ENCODE results near the gene KCNS1.
"Not testable (repeated sequence)": the region's sequence is repeated elsewhere in the genome, so short reads cannot be mapped to it uniquely, and the experiment has no call there.

Gene KCNS1

DNA sequence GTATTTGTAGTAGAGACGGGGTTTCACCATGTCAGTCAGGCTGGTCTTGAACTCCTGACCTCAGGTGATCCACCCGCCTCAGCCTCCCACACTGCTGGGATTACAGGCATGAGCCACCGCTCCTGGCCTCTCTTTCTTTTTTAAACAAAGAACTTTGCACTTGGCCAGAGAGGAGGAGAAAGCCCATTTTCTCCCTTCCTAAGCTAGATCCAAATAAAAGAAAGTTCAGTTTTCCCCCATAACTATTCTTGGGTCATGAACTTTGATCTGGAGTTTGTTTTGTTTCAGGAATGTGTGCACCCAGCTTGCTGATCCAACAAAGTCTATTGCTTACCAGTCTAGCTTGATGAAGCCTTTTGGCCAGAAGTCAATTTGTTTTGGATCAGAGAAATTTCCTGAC lies 23.4 kb downstream of the KCNS1 start:
- Histone ChIP-seq H3K9me3 (ENCODE audit: control insufficient read depth, low read length) (peaks cover 11% of the 10 kb centered on the region), H3K27ac (ENCODE audit: low read depth, low read length, severe bottlenecking) (no peak overlapping the region), H3K4me1 (ENCODE audit: control insufficient read depth, insufficient read depth, low read length, poor library complexity, severe bottlenecking) (no peaks in the 10 kb centered on the region), H3K4me3 (ENCODE audit: extremely low read depth, insufficient read depth, low read length, poor library complexity, severe bottlenecking) (no peak overlapping the region), H3K36me3 (ENCODE audit: control insufficient read depth, insufficient read depth, low read length) (peaks cover 92% of the 10 kb centered on the region)
- 98 to 100% methylated on average over 1 to 3 of the region's 3 CpGs for WGBS, 2 experiments (ENCODE audit: insufficient coverage in 2 of 2)

DNA sequence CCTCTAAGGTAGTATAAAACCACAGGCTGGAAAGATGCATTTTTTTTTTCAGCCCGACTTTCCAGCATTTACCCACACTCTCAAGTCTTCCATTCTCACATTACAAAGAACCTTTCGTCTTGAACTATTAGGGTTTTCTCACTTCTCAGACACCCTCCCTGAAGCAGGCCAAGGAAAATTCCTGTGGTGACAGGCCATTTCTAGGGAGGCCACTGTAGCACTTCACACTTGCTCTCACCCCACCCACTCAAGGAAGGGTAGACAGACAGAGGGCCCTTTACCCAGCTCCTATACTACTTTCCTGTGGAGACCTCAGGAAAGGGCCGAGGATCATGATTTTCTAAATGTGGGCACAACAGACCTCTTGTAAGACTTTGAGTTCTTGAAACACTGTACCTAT lies 27.7 kb downstream of the KCNS1 start:
- Histone ChIP-seq H3K27ac (ENCODE audit: low read depth, low read length, severe bottlenecking) (no peak overlapping the region), H3K9me3 (ENCODE audit: control insufficient read depth, low read length) (peaks cover 7% of the 10 kb centered on the region), H3K4me3 (ENCODE audit: extremely low read depth, insufficient read depth, low read length, poor library complexity, severe bottlenecking) (no peak overlapping the region), H3K36me3 (ENCODE audit: control insufficient read depth, insufficient read depth, low read length) (peaks cover 59% of the 10 kb centered on the region), H3K4me1 (ENCODE audit: control insufficient read depth, insufficient read depth, low read length, poor library complexity, severe bottlenecking) (peaks cover 12% of the 10 kb centered on the region)
- 76 to 100% methylated on average over 2 to 3 of the region's 3 CpGs for WGBS, 2 experiments (ENCODE audit: insufficient coverage in 2 of 2)

DNA sequence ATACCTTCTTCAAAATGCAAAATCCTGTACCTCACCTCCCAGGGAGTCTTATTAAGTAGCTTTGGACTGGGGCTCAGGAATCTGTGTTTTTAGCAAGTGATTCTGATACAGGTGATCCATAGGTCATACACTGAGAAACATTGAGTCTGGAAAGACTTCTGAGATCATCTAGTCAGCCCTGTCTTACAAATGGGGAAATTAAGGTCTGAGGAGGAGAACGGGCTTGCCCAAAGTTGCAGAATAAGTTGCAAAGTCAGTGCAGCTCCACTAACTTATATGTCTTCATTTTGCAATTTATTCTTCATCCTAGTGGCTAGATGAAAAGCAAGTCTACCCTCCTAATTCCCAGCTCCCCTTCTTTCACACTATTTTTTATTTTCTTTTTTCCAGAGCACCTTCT lies 28.9 kb downstream of the KCNS1 start:
- H3K9me3 ChIP-seq (ENCODE audit: control insufficient read depth, low read length): peaks cover 7% of the 10 kb centered on the region
- WGBS, 2 experiments (ENCODE audit: insufficient coverage in 2 of 2): 83% methylated on average over 1 of the region's 1 CpG; no CpG with 5 or more reads in 1 of the 2 experiments
- no peak overlapping the region for H3K4me3 ChIP-seq (ENCODE audit: extremely low read depth, insufficient read depth, low read length, poor library complexity, severe bottlenecking)
- peaks cover 60% of the 10 kb centered on the region for H3K36me3 ChIP-seq (ENCODE audit: control insufficient read depth, insufficient read depth, low read length)
- H3K4me1 ChIP-seq (ENCODE audit: control insufficient read depth, insufficient read depth, low read length, poor library complexity, severe bottlenecking): peaks cover 22% of the 10 kb centered on the region
- H3K27ac ChIP-seq (ENCODE audit: low read depth, low read length, severe bottlenecking): no peak overlapping the region

DNA sequence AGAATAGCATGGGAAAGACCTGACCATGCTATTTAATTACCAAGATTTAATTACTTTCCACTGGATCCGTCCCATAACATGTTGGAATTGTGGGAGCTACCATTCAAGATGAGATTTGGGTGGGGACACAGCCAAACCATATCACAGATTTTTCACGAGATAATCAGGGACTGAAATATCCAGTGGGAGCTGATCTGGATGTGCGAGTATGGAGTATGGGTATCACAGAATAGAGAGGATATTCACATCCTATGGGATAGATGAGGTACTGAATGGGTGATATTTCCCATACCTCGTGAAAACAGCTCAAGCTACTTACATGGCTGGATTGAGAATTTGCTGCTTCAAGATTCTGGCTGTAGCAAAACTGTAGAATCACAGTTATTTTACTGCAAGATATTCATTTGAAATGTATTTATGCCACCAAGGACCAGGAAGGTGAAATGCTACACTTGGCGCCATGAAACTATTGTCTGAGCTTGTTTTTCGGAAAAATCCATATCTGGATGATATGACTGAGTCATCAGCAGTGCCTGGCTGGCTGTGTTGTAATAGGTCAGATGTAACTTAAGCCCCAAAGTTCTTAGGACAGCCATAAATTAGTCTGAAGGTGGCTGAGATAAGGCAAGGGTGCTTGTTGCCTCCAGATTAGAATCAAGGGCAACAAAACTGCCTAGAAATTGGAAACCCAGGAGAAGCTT lies 29.8 kb downstream of the KCNS1 start:
- 92 to 94% methylated on average over 4 of the region's 6 CpGs for WGBS, 2 experiments (ENCODE audit: insufficient coverage in 2 of 2)
- peaks cover 7% of the 10 kb centered on the region for H3K9me3 ChIP-seq (ENCODE audit: control insufficient read depth, low read length)
- peaks cover 22% of the 10 kb centered on the region for H3K4me1 ChIP-seq (ENCODE audit: control insufficient read depth, insufficient read depth, low read length, poor library complexity, severe bottlenecking)
- peaks cover 59% of the 10 kb centered on the region for H3K36me3 ChIP-seq (ENCODE audit: control insufficient read depth, insufficient read depth, low read length)
- H3K27ac ChIP-seq (ENCODE audit: low read depth, low read length, severe bottlenecking): no peak overlapping the region
- H3K4me3 ChIP-seq (ENCODE audit: extremely low read depth, insufficient read depth, low read length, poor library complexity, severe bottlenecking): no peak overlapping the region

DNA sequence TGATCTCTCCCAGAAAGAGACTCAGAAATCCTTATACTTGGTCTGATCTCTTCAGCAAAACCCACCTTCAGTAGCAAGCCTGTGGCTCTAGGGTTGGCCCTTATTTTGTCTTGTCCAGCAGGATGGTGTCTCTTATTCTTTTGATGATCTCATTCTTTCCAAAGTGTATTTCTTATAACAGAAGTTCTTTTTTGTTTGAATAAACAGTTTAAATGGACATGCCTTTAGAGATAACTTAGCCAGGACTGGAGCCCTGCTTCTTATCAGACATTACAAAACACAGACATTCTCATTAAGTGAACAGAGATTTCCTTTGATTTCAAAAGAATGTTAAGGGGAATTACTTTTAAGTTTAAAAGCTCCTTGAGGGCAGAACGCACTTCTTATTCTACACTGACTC lies 31.7 kb downstream of the KCNS1 start:
- H3K4me1 ChIP-seq (ENCODE audit: control insufficient read depth, insufficient read depth, low read length, poor library complexity, severe bottlenecking): peaks cover 22% of the 10 kb centered on the region
- peaks cover 7% of the 10 kb centered on the region for H3K9me3 ChIP-seq (ENCODE audit: control insufficient read depth, low read length)
- peaks cover 42% of the 10 kb centered on the region for H3K36me3 ChIP-seq (ENCODE audit: control insufficient read depth, insufficient read depth, low read length)
- no CpG with 5 or more reads among the region's 1 CpG for WGBS, 2 experiments (ENCODE audit: insufficient coverage in 2 of 2)
- H3K27ac ChIP-seq (ENCODE audit: low read depth, low read length, severe bottlenecking): peak overlapping the region; percentile 87
- H3K4me3 ChIP-seq (ENCODE audit: extremely low read depth, insufficient read depth, low read length, poor library complexity, severe bottlenecking): no peak overlapping the region

DNA sequence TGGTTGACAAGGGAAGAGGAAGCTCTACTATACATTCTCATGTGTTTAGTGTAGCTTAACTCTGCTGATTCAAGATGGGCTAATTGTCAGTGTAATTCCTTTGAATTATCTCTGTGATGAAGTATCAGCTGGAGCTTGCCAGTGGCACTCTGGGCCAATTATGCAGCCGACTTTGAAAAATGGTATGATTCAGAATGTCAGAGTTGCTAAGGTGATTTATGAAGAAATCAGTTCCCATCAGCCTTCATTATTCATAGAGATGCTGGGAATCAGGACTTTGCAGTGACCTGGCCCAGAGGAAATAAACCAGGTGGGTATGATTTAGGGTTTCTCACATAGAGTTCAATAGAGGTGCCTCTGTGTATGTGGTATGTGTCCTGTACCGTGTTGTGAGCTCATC lies 33.4 kb downstream of the KCNS1 start:
- no peak overlapping the region for H3K4me3 ChIP-seq (ENCODE audit: extremely low read depth, insufficient read depth, low read length, poor library complexity, severe bottlenecking)
- peaks cover 22% of the 10 kb centered on the region for H3K4me1 ChIP-seq (ENCODE audit: control insufficient read depth, insufficient read depth, low read length, poor library complexity, severe bottlenecking)
- WGBS, 2 experiments (ENCODE audit: insufficient coverage in 2 of 2): 100% methylated on average over 1 of the region's 2 CpGs; no CpG with 5 or more reads in 1 of the 2 experiments
- H3K36me3 ChIP-seq (ENCODE audit: control insufficient read depth, insufficient read depth, low read length): peaks cover 46% of the 10 kb centered on the region
- H3K27ac ChIP-seq (ENCODE audit: low read depth, low read length, severe bottlenecking): no peak overlapping the region
- H3K9me3 ChIP-seq (ENCODE audit: control insufficient read depth, low read length): peaks cover 7% of the 10 kb centered on the region

DNA sequence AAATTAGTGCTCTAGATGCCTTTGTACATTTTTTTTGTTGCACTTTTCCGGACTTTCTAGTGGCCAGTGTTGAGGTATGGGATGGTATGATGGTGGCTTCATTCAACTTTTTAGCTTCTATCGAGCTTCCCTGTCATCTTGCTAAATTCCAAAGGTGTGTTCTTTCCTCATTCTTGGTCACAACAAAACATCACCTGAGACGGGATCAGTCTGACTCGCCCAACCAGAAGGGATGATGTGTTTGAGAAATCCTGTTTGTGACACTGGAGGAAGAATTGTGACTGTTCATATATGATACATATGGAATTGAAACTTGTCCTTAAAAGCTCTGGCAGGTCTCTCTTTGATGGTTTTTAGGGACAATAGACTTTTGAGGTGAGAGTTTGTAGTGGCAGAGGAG lies 33.8 kb downstream of the KCNS1 start:
- Histone ChIP-seq H3K4me1 (ENCODE audit: control insufficient read depth, insufficient read depth, low read length, poor library complexity, severe bottlenecking) (peaks cover 22% of the 10 kb centered on the region), H3K9me3 (ENCODE audit: control insufficient read depth, low read length) (peaks cover 7% of the 10 kb centered on the region), H3K27ac (ENCODE audit: low read depth, low read length, severe bottlenecking) (no peak overlapping the region), H3K36me3 (ENCODE audit: control insufficient read depth, insufficient read depth, low read length) (peaks cover 46% of the 10 kb centered on the region), H3K4me3 (ENCODE audit: extremely low read depth, insufficient read depth, low read length, poor library complexity, severe bottlenecking) (no peak overlapping the region)
- 100% methylated on average over 1 of the region's 4 CpGs; no CpG with 5 or more reads in 1 of the 2 experiments for WGBS, 2 experiments (ENCODE audit: insufficient coverage in 2 of 2)

DNA sequence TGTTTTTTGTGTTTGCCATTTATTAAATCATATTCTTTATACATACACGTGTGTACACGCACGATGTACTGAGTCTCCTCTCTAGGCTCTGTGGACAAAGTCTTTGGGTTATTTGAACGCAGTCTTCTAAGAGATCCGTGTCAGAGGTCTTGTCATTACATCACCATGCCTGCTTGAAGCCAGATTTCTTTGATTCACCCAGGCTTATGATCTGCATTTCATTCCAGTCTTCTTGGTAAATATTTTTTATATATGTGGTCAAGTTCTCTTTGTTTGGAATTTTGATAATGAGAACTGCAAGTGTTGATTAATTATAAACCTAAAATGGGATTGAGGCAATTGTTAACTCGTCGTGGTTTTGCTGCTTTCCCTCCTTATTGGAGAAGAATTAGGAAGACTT lies 34.6 kb downstream of the KCNS1 start:
- H3K27ac ChIP-seq (ENCODE audit: low read depth, low read length, severe bottlenecking): no peak overlapping the region
- peaks cover 46% of the 10 kb centered on the region for H3K36me3 ChIP-seq (ENCODE audit: control insufficient read depth, insufficient read depth, low read length)
- H3K4me3 ChIP-seq (ENCODE audit: extremely low read depth, insufficient read depth, low read length, poor library complexity, severe bottlenecking): no peak overlapping the region
- peaks cover 7% of the 10 kb centered on the region for H3K9me3 ChIP-seq (ENCODE audit: control insufficient read depth, low read length)
- WGBS, 2 experiments (ENCODE audit: insufficient coverage in 2 of 2): 97 to 100% methylated on average over 6 to 7 of the region's 7 CpGs
- peaks cover 22% of the 10 kb centered on the region for H3K4me1 ChIP-seq (ENCODE audit: control insufficient read depth, insufficient read depth, low read length, poor library complexity, severe bottlenecking)

DNA sequence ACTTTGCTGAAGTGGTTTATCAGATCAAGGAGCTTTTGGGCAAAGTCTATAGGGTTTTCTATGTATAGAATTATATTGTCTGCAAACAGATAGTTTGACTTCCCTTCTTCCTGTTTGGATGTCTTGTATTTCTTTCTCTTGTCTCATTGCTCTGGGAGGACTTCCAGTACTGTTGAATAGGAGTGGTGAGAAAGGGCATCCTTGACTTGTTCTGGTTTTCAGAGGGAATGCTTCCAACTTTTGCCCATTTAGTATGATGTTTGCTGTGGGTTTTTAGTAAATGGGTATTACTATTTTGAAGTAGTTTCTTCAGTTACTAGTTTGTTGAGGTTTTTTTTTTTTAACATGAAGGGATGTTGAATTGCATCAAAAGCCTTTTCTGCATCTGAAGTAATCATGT lies 36.1 kb downstream of the KCNS1 start:
- no peak overlapping the region for H3K27ac ChIP-seq (ENCODE audit: low read depth, low read length, severe bottlenecking)
- H3K4me3 ChIP-seq (ENCODE audit: extremely low read depth, insufficient read depth, low read length, poor library complexity, severe bottlenecking): no peak overlapping the region
- H3K9me3 ChIP-seq (ENCODE audit: control insufficient read depth, low read length): no peaks in the 10 kb centered on the region
- peaks cover 41% of the 10 kb centered on the region for H3K36me3 ChIP-seq (ENCODE audit: control insufficient read depth, insufficient read depth, low read length)
- H3K4me1 ChIP-seq (ENCODE audit: control insufficient read depth, insufficient read depth, low read length, poor library complexity, severe bottlenecking): peaks cover 35% of the 10 kb centered on the region

DNA sequence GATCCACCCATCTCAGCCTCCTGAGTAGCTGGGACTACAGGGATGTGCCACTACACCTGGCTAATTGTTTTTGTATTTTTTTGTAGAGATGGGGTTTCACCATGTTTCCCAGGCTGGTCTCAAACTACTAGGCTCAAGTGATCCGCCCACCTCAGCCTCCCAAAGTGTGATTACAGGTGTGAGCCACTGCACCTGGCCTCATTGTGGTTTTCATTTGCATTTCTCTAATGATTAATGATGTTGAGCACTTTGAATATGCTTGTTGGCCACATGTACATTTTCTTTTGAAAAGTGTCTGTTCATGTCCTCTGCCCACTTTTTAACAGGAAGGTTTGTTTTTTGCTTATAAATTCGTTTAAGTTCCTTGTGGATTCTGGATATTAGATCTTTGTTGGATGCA lies 37.8 kb downstream of the KCNS1 start:
- H3K27ac ChIP-seq (ENCODE audit: low read depth, low read length, severe bottlenecking); H3K4me3 ChIP-seq (ENCODE audit: extremely low read depth, insufficient read depth, low read length, poor library complexity, severe bottlenecking); H3K9me3 ChIP-seq (ENCODE audit: control insufficient read depth, low read length): not testable (repeated sequence)
- H3K4me1 ChIP-seq (ENCODE audit: control insufficient read depth, insufficient read depth, low read length, poor library complexity, severe bottlenecking): peaks cover 35% of the 10 kb centered on the region
- 85 to 88% methylated on average over 1 to 2 of the region's 2 CpGs for WGBS, 2 experiments (ENCODE audit: insufficient coverage in 2 of 2)
- peaks cover 39% of the 10 kb centered on the region for H3K36me3 ChIP-seq (ENCODE audit: control insufficient read depth, insufficient read depth, low read length)

DNA sequence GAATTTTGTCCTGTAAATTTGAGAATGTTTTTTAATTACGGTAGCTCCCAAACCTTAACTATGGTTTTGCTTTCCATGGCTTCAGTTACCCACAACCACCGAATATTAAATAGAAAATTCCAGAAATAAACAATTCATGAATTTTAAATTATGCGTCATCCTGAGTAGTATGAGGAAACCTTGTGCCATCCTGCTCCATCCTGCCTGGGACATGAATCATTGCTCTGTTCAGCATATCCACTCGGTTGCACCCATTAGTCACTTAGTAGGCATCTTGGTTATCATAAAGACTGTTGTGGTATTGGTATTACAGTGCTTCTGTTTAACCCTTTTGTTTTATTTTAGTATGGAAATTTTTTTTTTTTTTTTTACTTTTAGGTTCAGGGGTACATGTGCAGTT lies 39.7 kb downstream of the KCNS1 start:
- Histone ChIP-seq H3K27ac (ENCODE audit: low read depth, low read length, severe bottlenecking) (peak overlapping the region; percentile 71), H3K9me3 (ENCODE audit: control insufficient read depth, low read length) (no peaks in the 10 kb centered on the region), H3K4me3 (ENCODE audit: extremely low read depth, insufficient read depth, low read length, poor library complexity, severe bottlenecking) (no peak overlapping the region), H3K36me3 (ENCODE audit: control insufficient read depth, insufficient read depth, low read length) (peaks cover 32% of the 10 kb centered on the region), H3K4me1 (ENCODE audit: control insufficient read depth, insufficient read depth, low read length, poor library complexity, severe bottlenecking) (peaks cover 30% of the 10 kb centered on the region)
- 57 to 80% methylated on average over 1 to 3 of the region's 4 CpGs for WGBS, 2 experiments (ENCODE audit: insufficient coverage in 2 of 2)

Measured in mesodermal cell (in vitro differentiated cells).